Smooth muscle cell (in vitro differentiated cells): ENCODE results near the gene C15orf61. TPM values are rescaled to one million over a fixed set of nuclear protein-coding genes. Genes with fewer than 3 reads are reported as not detected.

Source experiments
- DNase-seq: peaks from one replicate; lab custom pipeline; 2025; ENCODE audit not compliant: unreplicated experiment; lab: John Stamatoyannopoulos, UW
- H2AFZ ChIP-seq: fragments of 200-600 bp; sonication (generic); 2 replicates; pipeline ENCODE4 v1.6.0; 2016; ENCODE audit warnings: antibody characterized with exemption, low read depth, mild to moderate bottlenecking
- H3F3A ChIP-seq: fragments of 200-600 bp; sonication (generic); 2 replicates; pipeline ENCODE4 v1.6.0; 2017; ENCODE audit warnings: antibody characterized with exemption, low read depth
- H3K27ac ChIP-seq: fragments of 200-600 bp; sonication (generic); 2 replicates; pipeline ENCODE4 v1.5.1; 2016; ENCODE audit warnings: low read depth, mild to moderate bottlenecking
- H3K27me3 ChIP-seq: fragments of 200-600 bp; sonication (generic); 2 replicates; pipeline ENCODE4 v1.6.1; 2016; ENCODE audit warnings: low read depth, mild to moderate bottlenecking
- H3K36me3 ChIP-seq: fragments of 200-600 bp; sonication (generic); 2 replicates; pipeline ENCODE4 v1.5.1; 2016; ENCODE audit warnings: low read depth
- H3K4me1 ChIP-seq: fragments of 200-600 bp; sonication (generic); 2 replicates; pipeline ENCODE4 v1.5.1; 2016; ENCODE audit warnings: low read depth
- H3K4me2 ChIP-seq: fragments of 200-600 bp; sonication (generic); 2 replicates; pipeline ENCODE4 v1.6.0; 2016; ENCODE audit warnings: mild to moderate bottlenecking
- H3K4me3 ChIP-seq: fragments of 200-600 bp; sonication (generic); 2 replicates; pipeline ENCODE4 v1.5.1; 2016; ENCODE audit warnings: mild to moderate bottlenecking
- H3K79me2 ChIP-seq: fragments of 200-600 bp; sonication (generic); 2 replicates; pipeline ENCODE4 v1.6.0; 2016; ENCODE audit warnings: low read depth, mild to moderate bottlenecking
- H3K9ac ChIP-seq: fragments of 200-600 bp; sonication (generic); 2 replicates; pipeline ENCODE4 v1.6.0; 2016; ENCODE audit warnings: low read depth
- H3K9me3 ChIP-seq: fragments of 200-600 bp; sonication (generic); replicated peaks from 2 replicates; pipeline ENCODE4 v1.5.1; 2016; ENCODE audit warnings: low read depth
- H4K20me1 ChIP-seq: fragments of 200-600 bp; sonication (generic); 2 replicates; pipeline ENCODE4 v1.6.0; 2016; ENCODE audit warnings: low read depth
- CTCF ChIP-seq: fragments of 200-600 bp; sonication (generic); IDR thresholded peaks from 2 replicates; pipeline ENCODE4 v1.5.1; 2017; ENCODE audit warnings: borderline replicate concordance, mild to moderate bottlenecking, antibody characterized with exemption; ENCODE audit not compliant: insufficient read depth, poor library complexity, severe bottlenecking
- WGBS: methylation state at CpG from one replicate; pipeline ENCODE4 v1.1.7; 2016; ENCODE audit warnings: low lambda C conversion rate; 5-methylcytosine and 5-hydroxymethylcytosine counted together
- polyA plus RNA-seq: library from polyadenylated mRNA; unstranded; fragments of >200 nt; fragmentation: Nextera tagmentation; extraction: Ambion mirVana; gene quantifications from 2 replicates; pipeline ENCODE4 v1.2.1, GENCODE V29; 2016
- total RNA-seq: library from RNA; depleted of rRNA; stranded (reverse); fragments of >200 nt; gene quantifications from 2 replicates; pipeline ENCODE4 v1.2.3, GENCODE V29; 2014

Gene C15orf61
- total and polyA plus RNA-seq, 2 experiments from 2014 or later = 5.6 to 8.0 TPM

DNA sequence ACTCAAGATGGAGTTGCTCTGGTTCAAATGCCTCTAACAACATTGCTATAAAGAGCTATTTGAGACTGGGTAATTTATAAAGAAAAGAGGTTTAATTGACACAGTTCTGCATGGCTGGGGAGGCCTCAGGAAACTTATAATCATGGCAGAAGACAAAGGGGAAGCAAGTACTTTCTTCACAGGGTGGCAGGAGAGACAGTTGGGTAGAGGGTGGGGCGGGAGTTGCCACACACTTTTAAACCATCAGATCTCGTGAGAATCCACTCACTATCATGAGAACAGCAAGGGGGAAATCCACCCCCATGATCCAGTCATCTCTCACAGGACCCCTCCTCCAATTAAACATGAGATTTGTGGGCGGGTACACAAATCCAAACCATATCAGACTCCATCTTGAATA, 52.3 kb downstream of the C15orf61 start:
- WGBS = 96% methylated on average over 3 of the region's 3 CpGs
- Histone ChIP-seq H2AFZ (no peak overlapping the region), H3K4me1 (peaks cover 6% of the 10 kb centered on the region), H3K27me3 (no peaks in the 10 kb centered on the region), H3K79me2 (no peaks in the 10 kb centered on the region), H3F3A (no peaks in the 10 kb centered on the region), H3K9ac (no peak overlapping the region), H3K36me3 (no peaks in the 10 kb centered on the region), H3K4me2 (no peak overlapping the region), H3K27ac (no peak overlapping the region), H4K20me1 (peaks cover 2% of the 10 kb centered on the region), H3K4me3 (no peak overlapping the region), H3K9me3 (no peaks in the 10 kb centered on the region)
- DNase-seq = no peak
- no peak for TF ChIP-seq CTCF

- Histone ChIP-seq H2AFZ (no peak overlapping the region), H3K4me3 (no peak overlapping the region), H3K4me1 (peaks cover 6% of the 10 kb centered on the region), H3K9ac (no peak overlapping the region), H3K79me2 (no peaks in the 10 kb centered on the region), H3F3A (no peaks in the 10 kb centered on the region), H3K36me3 (no peaks in the 10 kb centered on the region), H3K27ac (no peak overlapping the region), H4K20me1 (peaks cover 4% of the 10 kb centered on the region), H3K27me3 (no peaks in the 10 kb centered on the region), H3K4me2 (no peak overlapping the region), H3K9me3 (no peaks in the 10 kb centered on the region)
- no peak for TF ChIP-seq CTCF
- no peak for DNase-seq
- 78% methylated on average over 4 of the region's 4 CpGs for WGBS
These were observed 54.1 kb downstream of the C15orf61 start for GRCh38 chr15:67575039-67575502.

DNA sequence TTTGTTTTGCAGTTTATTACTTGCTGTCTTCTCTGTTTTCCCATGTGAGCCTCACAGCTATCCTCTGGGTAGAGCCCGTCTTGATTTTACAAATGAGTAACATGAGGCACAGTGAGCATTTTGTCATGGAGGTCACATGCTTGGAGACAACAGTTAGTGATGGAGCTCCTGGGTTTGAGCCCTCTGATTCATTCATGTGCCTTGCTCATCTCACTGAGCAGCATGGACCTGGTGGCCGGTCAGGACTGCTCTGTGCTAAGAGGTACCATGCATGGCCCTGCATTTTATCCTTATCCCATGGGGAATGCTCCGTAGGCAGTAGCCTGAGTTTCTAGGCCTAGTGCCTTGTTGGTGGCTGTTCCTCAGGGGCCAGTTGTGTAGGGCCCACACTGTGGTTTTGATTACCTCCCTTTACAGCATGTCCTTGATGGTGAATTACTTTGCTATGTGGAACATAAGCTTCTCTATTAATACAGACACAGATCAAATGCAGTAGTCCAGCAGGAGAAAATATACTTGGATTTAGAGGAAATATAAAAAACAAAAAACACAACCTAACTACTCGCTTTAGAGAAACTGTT, 57.2 kb downstream of the C15orf61 start:
- Histone ChIP-seq H3K4me2 (no peak overlapping the region), H3K36me3 (no peaks in the 10 kb centered on the region), H3K9ac (no peak overlapping the region), H3K79me2 (no peaks in the 10 kb centered on the region), H4K20me1 (peaks cover 4% of the 10 kb centered on the region), H3K27ac (no peak overlapping the region), H3K27me3 (no peaks in the 10 kb centered on the region), H3F3A (no peaks in the 10 kb centered on the region), H3K4me1 (peaks cover 6% of the 10 kb centered on the region), H2AFZ (no peak overlapping the region), H3K9me3 (no peaks in the 10 kb centered on the region), H3K4me3 (no peak overlapping the region)
- DNase-seq = no peak
- WGBS = 92% methylated on average over 4 of the region's 4 CpGs
- no peak for TF ChIP-seq CTCF

GRCh38 chr15:67579164-67579563, 58.2 kb downstream of the C15orf61 start:
- H3K27me3 ChIP-seq = no peaks in the 10 kb centered on the region
- no peak overlapping the region for H2AFZ ChIP-seq
- no peaks in the 10 kb centered on the region for H3K36me3 ChIP-seq
- no peak overlapping the region for H3K4me3 ChIP-seq
- H3K27ac ChIP-seq = no peak overlapping the region
- TF ChIP-seq CTCF = no peak
- no peak for DNase-seq
- no peaks in the 10 kb centered on the region for H3K79me2 ChIP-seq
- no peaks in the 10 kb centered on the region for H3F3A ChIP-seq
- peaks cover 4% of the 10 kb centered on the region for H4K20me1 ChIP-seq
- peaks cover 6% of the 10 kb centered on the region for H3K4me1 ChIP-seq
- H3K4me2 ChIP-seq = no peak overlapping the region
- 89% methylated on average over 5 of the region's 5 CpGs for WGBS
- no peaks in the 10 kb centered on the region for H3K9me3 ChIP-seq
- no peak overlapping the region for H3K9ac ChIP-seq
